ENCODE results near the gene FAM120A. TPM values are rescaled to one million over a fixed set of nuclear protein-coding genes. Genes with fewer than 3 reads are reported as not detected.

Gene FAM120A
- total and polyA plus RNA-seq, 7 donors: 59.9 to 106 (median 66.0) TPM

- WGBS, 2 donors: 18 to 76% methylated on average over 4 of the region's 4 CpGs
- Histone ChIP-seq H3K9me3 (no peaks in the 10 kb centered on the region), H3K36me3 (peaks cover 0 to 6% (median 0%) of the 10 kb centered on the region in 4 donors), H3K27ac (no peak overlapping the region), H3K27me3 (no peaks in the 10 kb centered on the region), H3K4me3 (no peak overlapping the region), H3K4me1 (peaks cover 0 to 37% (median 19%) of the 10 kb centered on the region in 4 donors)
- intact Hi-C loops (cut with DNase I): no loop called here
- no peak for DNase-seq
- no peak for TF ChIP-seq POLR2A (IDR thresholded peaks at IDR 0.05)
- no peak for TF ChIP-seq POLR2AphosphoS5 (IDR thresholded peaks at IDR 0.05)
- no peak for TF ChIP-seq CTCF (IDR thresholded peaks at IDR 0.05)
- no peak for TF ChIP-seq EP300 (IDR thresholded peaks at IDR 0.05)
These were observed 25.4 kb downstream of the FAM120A start for GRCh38 chr9:93476924-93477323.

GRCh38 chr9:93477397-93477796 is 25.9 kb downstream of the FAM120A start:
- 27 to 76% methylated on average over 2 of the region's 2 CpGs for WGBS, 2 donors
- intact Hi-C loops (cut with DNase I): no loop called here
- H3K27me3 ChIP-seq: no peaks in the 10 kb centered on the region
- no peak overlapping the region for H3K4me3 ChIP-seq
- no peaks in the 10 kb centered on the region for H3K9me3 ChIP-seq
- no peak for DNase-seq
- H3K27ac ChIP-seq: no peak overlapping the region
- peaks cover 0 to 6% (median 0%) of the 10 kb centered on the region in 4 donors for H3K36me3 ChIP-seq
- peaks cover 0 to 37% (median 19%) of the 10 kb centered on the region in 4 donors for H3K4me1 ChIP-seq
- TF ChIP-seq CTCF (IDR thresholded peaks at IDR 0.05) (no peak), POLR2AphosphoS5 (IDR thresholded peaks at IDR 0.05) (no peak), EP300 (IDR thresholded peaks at IDR 0.05) (no peak), POLR2A (IDR thresholded peaks at IDR 0.05) (no peak)

GRCh38 chr9:93479726-93480125 is 28.2 kb downstream of the FAM120A start:
- Histone ChIP-seq H3K27me3 (no peaks in the 10 kb centered on the region), H3K9me3 (no peaks in the 10 kb centered on the region), H3K4me1 (peaks cover 0 to 37% (median 17%) of the 10 kb centered on the region in 4 donors), H3K36me3 (peaks cover 0 to 12% (median 0%) of the 10 kb centered on the region in 4 donors), H3K4me3 (no peak overlapping the region), H3K27ac (no peak overlapping the region)
- no peak for TF ChIP-seq CTCF (IDR thresholded peaks at IDR 0.05)
- TF ChIP-seq POLR2AphosphoS5 (IDR thresholded peaks at IDR 0.05): no peak
- TF ChIP-seq EP300 (IDR thresholded peaks at IDR 0.05): no peak
- no peak for TF ChIP-seq POLR2A (IDR thresholded peaks at IDR 0.05)
- WGBS, 2 donors: 90 to 94% methylated on average over 4 of the region's 4 CpGs
- intact Hi-C loops (cut with DNase I): no loop called here
- no peak for DNase-seq

GRCh38 chr9:93480262-93480661 is 28.8 kb downstream of the FAM120A start:
- TF ChIP-seq CTCF (IDR thresholded peaks at IDR 0.05) (no peak), POLR2A (IDR thresholded peaks at IDR 0.05) (no peak), EP300 (IDR thresholded peaks at IDR 0.05) (no peak)

GRCh38 chr9:93480728-93481324 is 29.3 kb downstream of the FAM120A start:
- 90 to 95% methylated on average over 7 of the region's 7 CpGs for WGBS, 2 donors

More at GRCh38 chr9:93480262-93480661, 28.8 kb downstream of the FAM120A start:
- H3K27me3 ChIP-seq: no peaks in the 10 kb centered on the region
- no peaks in the 10 kb centered on the region for H3K9me3 ChIP-seq
- H3K36me3 ChIP-seq: peaks cover 0 to 16% (median 1%) of the 10 kb centered on the region in 4 donors
- WGBS, 2 donors: 88 to 94% methylated on average over 4 of the region's 4 CpGs
- H3K4me3 ChIP-seq: no peak overlapping the region
- no peak overlapping the region for H3K27ac ChIP-seq
- peaks cover 0 to 35% (median 17%) of the 10 kb centered on the region in 4 donors for H3K4me1 ChIP-seq
- DNase-seq: no peak
- intact Hi-C loops (cut with DNase I): no loop called here

More at GRCh38 chr9:93480728-93481324, 29.3 kb downstream of the FAM120A start:
- Histone ChIP-seq H3K9me3 (no peaks in the 10 kb centered on the region), H3K27me3 (no peaks in the 10 kb centered on the region), H3K27ac (no peak overlapping the region), H3K4me1 (peaks cover 0 to 30% (median 15%) of the 10 kb centered on the region in 4 donors), H3K4me3 (no peak overlapping the region), H3K36me3 (peaks cover 0 to 16% (median 1%) of the 10 kb centered on the region in 4 donors)
- DNase-seq: no peak
- TF ChIP-seq POLR2AphosphoS5 (IDR thresholded peaks at IDR 0.05): no peak
- no peak for TF ChIP-seq POLR2A (IDR thresholded peaks at IDR 0.05)
- no peak for TF ChIP-seq EP300 (IDR thresholded peaks at IDR 0.05)
- no peak for TF ChIP-seq CTCF (IDR thresholded peaks at IDR 0.05)
- intact Hi-C loops (cut with DNase I): no loop called here

All from sigmoid colon (tissue), 7 donors.